Measurements from ENCODE around the gene NQO1.

- TF ChIP-seq CTCF (conservative IDR thresholded peaks at IDR 0.05 in 1 of 2, IDR thresholded peaks at IDR 0.05 in 1 of 2; ENCODE audit: extremely low read depth in 1 of 2, insufficient read depth in 1 of 2, low read depth in 1 of 2, low read length in 2 of 2) (no peak), EZH2 (IDR thresholded peaks at IDR 0.05; ENCODE audit: borderline replicate concordance, low read length) (no peak)
Observed at GRCh38 chr16:69767459-69768229, 41.3 kb upstream of the NQO1 start.
